ENCODE measurements around the gene SLC4A3. TPM values are rescaled to one million over a fixed set of nuclear protein-coding genes. Genes with fewer than 3 reads are reported as not detected.
"Not testable (repeated sequence)": the region's sequence is repeated elsewhere in the genome, so short reads cannot be mapped to it uniquely, and the experiment has no call there.

Gene SLC4A3
- polyA plus RNA-seq, 3 donors, result 2.7 to 10.7 (median 3.5) TPM

- H3K27ac ChIP-seq (ENCODE audit: low read depth, low read length), result no peak overlapping the region
These were observed 11.7 kb downstream of the SLC4A3 start for GRCh38 chr2:219638948-219639755.

GRCh38 chr2:219641390-219642068 is 14.1 kb downstream of the SLC4A3 start:
- no peak overlapping the region for H3K27ac ChIP-seq (ENCODE audit: low read depth, low read length)
- WGBS, 3 donors, result 82 to 85% (median 82%) methylated on average over 7 of the region's 7 CpGs

More at GRCh38 chr2:219638948-219639755, 11.7 kb downstream of the SLC4A3 start:
- WGBS, 3 donors, result 76 to 90% (median 82%) methylated on average over 24 of the region's 24 CpGs

GRCh38 chr2:219642069-219642454 is 14.6 kb downstream of the SLC4A3 start:
- no peak overlapping the region for H3K27ac ChIP-seq (ENCODE audit: low read depth, low read length)
- WGBS, 3 donors, result 54 to 71% (median 57%) methylated on average over 8 of the region's 8 CpGs

GRCh38 chr2:219642465-219643083 is 15.1 kb downstream of the SLC4A3 start:
- H3K27ac ChIP-seq (ENCODE audit: low read depth, low read length), result no peak overlapping the region
- WGBS, 3 donors, result 6 to 8% (median 7%) methylated on average over 24 of the region's 24 CpGs

- WGBS, 3 donors, result 85 to 91% (median 87%) methylated on average over 6 to 7 of the region's 7 CpGs
- no peak overlapping the region for H3K27ac ChIP-seq (ENCODE audit: low read depth, low read length)
These were observed 15.6 kb downstream of the SLC4A3 start for GRCh38 chr2:219643084-219643473.

- H3K27ac ChIP-seq (ENCODE audit: low read depth, low read length), result no peak overlapping the region
- WGBS, 3 donors, result 83 to 88% (median 87%) methylated on average over 14 of the region's 14 CpGs
These were observed 16.5 kb downstream of the SLC4A3 start for GRCh38 chr2:219643788-219644398.

GRCh38 chr2:219644801-219645480 is 17.5 kb downstream of the SLC4A3 start:
- 62 to 69% (median 63%) methylated on average over 17 of the region's 17 CpGs for WGBS, 3 donors

GRCh38 chr2:219645631-219646527 is 18.4 kb downstream of the SLC4A3 start:
- no peak overlapping the region for H3K27ac ChIP-seq (ENCODE audit: low read depth, low read length)
- 76 to 83% (median 79%) methylated on average over 12 of the region's 12 CpGs for WGBS, 3 donors

More at GRCh38 chr2:219644801-219645480, 17.5 kb downstream of the SLC4A3 start:
- no peak overlapping the region for H3K27ac ChIP-seq (ENCODE audit: low read depth, low read length)

- whole genome bisulfite sequencing, 3 donors, result 82 to 92% (median 85%) methylated on average over 2 of the region's 2 CpGs
- no peak overlapping the region for H3K27ac ChIP-seq (ENCODE audit: low read depth, low read length)
These were observed 20.7 kb downstream of the SLC4A3 start for GRCh38 chr2:219648176-219648575.

GRCh38 chr2:219648963-219649362 is 21.5 kb downstream of the SLC4A3 start:
- H3K27ac ChIP-seq (ENCODE audit: low read depth, low read length), result no peak overlapping the region
- 64 to 81% (median 76%) methylated on average over 4 of the region's 4 CpGs for WGBS, 3 donors

GRCh38 chr2:219650426-219651248 is 23.2 kb downstream of the SLC4A3 start:
- no peak overlapping the region for H3K27ac ChIP-seq (ENCODE audit: low read depth, low read length)
- WGBS, 3 donors, result 54 to 65% (median 60%) methylated on average over 8 of the region's 8 CpGs

GRCh38 chr2:219651656-219652055 is 24.2 kb downstream of the SLC4A3 start:
- not testable (repeated sequence) for H3K27ac ChIP-seq (ENCODE audit: low read depth, low read length)
- WGBS, 3 donors, result 75 to 80% (median 77%) methylated on average over 6 of the region's 6 CpGs

GRCh38 chr2:219656526-219656925 is 29.1 kb downstream of the SLC4A3 start:
- H3K27ac ChIP-seq (ENCODE audit: low read depth, low read length), result no peak overlapping the region
- WGBS, 3 donors, result 71 to 95% (median 87%) methylated on average over 1 of the region's 1 CpG

- 52 to 62% (median 53%) methylated on average over 7 of the region's 7 CpGs for WGBS, 3 donors
- no peak overlapping the region for H3K27ac ChIP-seq (ENCODE audit: low read depth, low read length)
These were observed 30.9 kb downstream of the SLC4A3 start for GRCh38 chr2:219658196-219658846.

GRCh38 chr2:219658874-219659273 is 31.4 kb downstream of the SLC4A3 start:
- no peak overlapping the region for H3K27ac ChIP-seq (ENCODE audit: low read depth, low read length)
- 73 to 76% (median 75%) methylated on average over 3 of the region's 3 CpGs for WGBS, 3 donors
